ENCODE measurements around the gene PC. TPM values are rescaled to one million over a fixed set of nuclear protein-coding genes. Genes with fewer than 3 reads are reported as not detected.
A peak's percentile ranks its signal among the peaks of the same experiment; 100 is the strongest.

The PC gene
- total and polyA plus RNA-seq, 7 donors: 2.0 to 40.2 (median 11.8) TPM

- Histone ChIP-seq H3K4me1 (peaks cover 0 to 6% (median 3%) of the 10 kb centered on the region in 4 donors), H3K4me3 (no peak overlapping the region), H3K36me3 (no peaks in the 10 kb centered on the region), H3K27me3 (no peaks in the 10 kb centered on the region), H3K9me3 (no peaks in the 10 kb centered on the region), H3K27ac (no peak overlapping the region)
- no peak for TF ChIP-seq CTCF (IDR thresholded peaks at IDR 0.05)
- no peak for TF ChIP-seq POLR2AphosphoS5 (IDR thresholded peaks at IDR 0.05)
- no peak for TF ChIP-seq POLR2A (IDR thresholded peaks at IDR 0.05)
- TF ChIP-seq EP300 (IDR thresholded peaks at IDR 0.05): no peak
- intact Hi-C loops (cut with DNase I): no loop called here
- 92 to 95% methylated on average over 30 of the region's 30 CpGs for WGBS, 2 donors
- peak; percentile 63 for DNase-seq
These were observed 96.2 kb downstream of the PC start for GRCh38 chr11:66861774-66862558.

GRCh38 chr11:66861038-66861773 is 97.0 kb downstream of the PC start:
- WGBS, 2 donors: 92 to 94% methylated on average over 32 of the region's 32 CpGs
- Histone ChIP-seq H3K27ac (no peak overlapping the region), H3K4me3 (no peak overlapping the region), H3K4me1 (peaks cover 0 to 6% (median 3%) of the 10 kb centered on the region in 4 donors), H3K36me3 (no peaks in the 10 kb centered on the region), H3K27me3 (no peaks in the 10 kb centered on the region), H3K9me3 (no peaks in the 10 kb centered on the region)
- TF ChIP-seq CTCF (IDR thresholded peaks at IDR 0.05) (no peak), POLR2AphosphoS5 (IDR thresholded peaks at IDR 0.05) (no peak), POLR2A (IDR thresholded peaks at IDR 0.05) (no peak), EP300 (IDR thresholded peaks at IDR 0.05) (no peak)
- peak; percentile 57 for DNase-seq
- intact Hi-C loops (cut with DNase I): no loop called here

DNA sequence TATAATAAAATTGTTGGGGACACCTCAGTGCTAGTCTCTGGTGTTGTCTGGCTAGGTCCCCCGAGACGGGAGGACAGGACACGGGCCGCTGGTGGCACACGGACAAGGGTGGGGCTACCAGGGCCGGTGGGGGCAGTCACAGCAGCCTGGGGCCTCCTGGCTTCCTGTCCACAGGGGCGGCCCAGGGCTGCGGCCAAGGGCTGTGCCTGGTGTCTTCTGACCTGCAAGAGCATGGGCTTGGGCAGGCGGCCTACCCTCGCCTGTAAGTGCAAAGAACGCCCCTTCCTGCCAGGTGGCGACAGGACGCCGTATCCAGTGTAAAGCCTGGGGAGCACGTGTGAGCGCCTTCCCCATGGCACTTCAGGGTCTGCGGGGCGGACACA is 97.7 kb downstream of the PC start:
- intact Hi-C loops (cut with DNase I): no loop called here
- 81 to 87% methylated on average over 18 of the region's 18 CpGs for WGBS, 2 donors
- no peak overlapping the region for H3K4me3 ChIP-seq
- no peak overlapping the region for H3K27ac ChIP-seq
- peak; percentile 61 for DNase-seq
- peaks cover 0 to 11% (median 7%) of the 10 kb centered on the region in 4 donors for H3K4me1 ChIP-seq
- no peaks in the 10 kb centered on the region for H3K9me3 ChIP-seq
- TF ChIP-seq CTCF (IDR thresholded peaks at IDR 0.05): no peak
- no peak for TF ChIP-seq POLR2AphosphoS5 (IDR thresholded peaks at IDR 0.05)
- TF ChIP-seq EP300 (IDR thresholded peaks at IDR 0.05): no peak
- TF ChIP-seq POLR2A (IDR thresholded peaks at IDR 0.05): no peak
- H3K36me3 ChIP-seq: no peaks in the 10 kb centered on the region
- no peaks in the 10 kb centered on the region for H3K27me3 ChIP-seq

DNA sequence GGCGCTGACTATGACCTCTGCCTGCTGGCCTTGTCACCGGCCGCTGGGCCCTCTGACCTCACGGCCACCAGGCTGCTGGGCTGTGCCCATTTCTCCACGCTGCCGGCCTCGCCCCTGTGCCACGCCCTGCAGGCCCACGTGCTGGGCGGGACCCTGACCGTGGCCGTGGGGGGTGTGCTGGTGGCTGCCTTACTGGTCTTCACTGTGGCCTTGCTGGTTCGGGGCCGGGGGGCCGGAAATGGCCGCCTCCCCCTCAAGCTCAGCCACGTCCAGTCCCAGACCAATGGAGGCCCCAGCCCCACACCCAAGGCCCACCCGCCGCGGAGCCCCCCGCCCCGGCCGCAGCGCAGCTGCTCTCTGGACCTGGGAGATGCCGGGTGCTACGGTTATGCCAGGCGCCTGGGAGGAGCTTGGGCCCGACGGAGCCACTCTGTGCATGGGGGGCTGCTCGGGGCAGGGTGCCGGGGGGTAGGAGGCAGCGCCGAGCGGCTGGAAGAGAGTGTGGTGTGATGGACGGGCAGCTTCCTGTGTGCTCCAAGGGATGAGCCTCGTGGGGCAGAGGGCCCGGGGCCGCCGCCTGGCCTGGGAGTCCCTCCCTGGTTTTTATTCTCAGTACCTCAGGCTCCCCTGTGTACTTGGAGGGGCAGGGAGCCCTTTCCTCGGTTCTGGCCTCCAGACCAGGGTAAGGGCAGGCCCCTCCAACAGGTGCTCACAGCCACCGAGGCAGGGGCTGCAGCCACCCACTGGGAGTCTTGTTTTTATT is 98.3 kb downstream of the PC start:
- no peak for TF ChIP-seq POLR2A (IDR thresholded peaks at IDR 0.05)
- no peak for TF ChIP-seq EP300 (IDR thresholded peaks at IDR 0.05)
- no peak for TF ChIP-seq CTCF (IDR thresholded peaks at IDR 0.05)
- TF ChIP-seq POLR2AphosphoS5 (IDR thresholded peaks at IDR 0.05): no peak
- H3K9me3 ChIP-seq: no peaks in the 10 kb centered on the region
- H3K36me3 ChIP-seq: no peaks in the 10 kb centered on the region
- peak; percentile 66 for DNase-seq
- no peaks in the 10 kb centered on the region for H3K27me3 ChIP-seq
- intact Hi-C loops (cut with DNase I): no loop called here
- no peak overlapping the region for H3K27ac ChIP-seq
- no peak overlapping the region for H3K4me3 ChIP-seq
- WGBS, 2 donors: 75 to 90% methylated on average over 41 of the region's 41 CpGs
- H3K4me1 ChIP-seq: peaks cover 0 to 15% (median 10%) of the 10 kb centered on the region in 4 donors

Measured in sigmoid colon (tissue), 7 donors.